Endothelial cell of umbilical vein (primary cell): Measurements from ENCODE around the gene NRXN3. TPM values are rescaled to one million over a fixed set of nuclear protein-coding genes. Genes with fewer than 3 reads are reported as not detected.

Experiments
- BruUV-seq: library from RNA; stranded (reverse); fragments of 400-500 nt; replicated peaks from 2 replicates; lab custom pipeline; 2021; lab: Mats Ljungman, UMichigan
- CTCF ChIA-PET: fragments of 300-600, 350-600 bp; sonication (Branson Sonifier 250); formaldehyde crosslinking; loops from one replicate; lab custom pipeline; 2021; ENCODE audit warnings: antibody characterized with exemption, inconsistent platforms; lab: Charles Lee
- POLR2A ChIA-PET: fragments of 300-600, 350-600 bp; sonication (Branson Sonifier 250); formaldehyde crosslinking; loops from one replicate; lab custom pipeline; 2021; ENCODE audit warnings: antibody characterized with exemption, inconsistent platforms; lab: Charles Lee
- DNase-seq: peaks from one replicate; pipeline ENCODE4 v3.0.0-alpha.2; 2011; ENCODE audit warnings: low read depth, low spot score
- FAIRE-seq: peaks from 2 replicates; lab custom pipeline; 2011; peaks lifted over from hg19 to GRCh38; lab: Jason Lieb, UNC
- H2AFZ ChIP-seq: 2 replicates; pipeline ENCODE4 v1.6.0; 2012; ENCODE audit warnings: low read depth, low read length, control low read depth, inconsistent platforms
- H3K27ac ChIP-seq: 2 replicates; pipeline ENCODE4 v1.5.1; 2011; ENCODE audit warnings: low read depth, mild to moderate bottlenecking, control low read depth, low read length, moderate library complexity; ENCODE audit not compliant: insufficient read depth
- H3K27me3 ChIP-seq, 2 experiments: 2 replicates each; pipeline versions ENCODE4 v1.6.0 to v1.6.1; 2011; ENCODE audit warnings: low read length in 2 of 2, mixed read lengths in 1 of 2; ENCODE audit not compliant: control insufficient read depth in 2 of 2, insufficient read depth in 2 of 2
- H3K36me3 ChIP-seq, 2 experiments: 2 replicates in 1 of 2; 3 replicates in 1 of 2; pipeline ENCODE4 v1.5.1; 2011; ENCODE audit warnings: low read length in 2 of 2, mild to moderate bottlenecking in 1 of 2, moderate library complexity in 1 of 2; ENCODE audit not compliant: control insufficient read depth in 2 of 2, insufficient read depth in 2 of 2; ENCODE audit errors: extremely low read depth in 1 of 2
- H3K4me1 ChIP-seq: 3 replicates; pipeline ENCODE4 v1.5.1; 2011; ENCODE audit warnings: mild to moderate bottlenecking, low read length; ENCODE audit not compliant: control insufficient read depth, insufficient read depth; ENCODE audit errors: extremely low read depth
- H3K4me2 ChIP-seq: 2 replicates; pipeline ENCODE4 v1.6.1; 2011; ENCODE audit warnings: low read length, control low read depth, mixed read lengths; ENCODE audit not compliant: insufficient read depth
- H3K4me3 ChIP-seq, 3 experiments: fragments of 200-600 bp in 1 of 3; sonication (generic), shearing (Covaris generic) in 1 of 3; replicated peaks in 1 of 3; 2 replicates each; pipeline ENCODE4 v1.5.1; 2011 to 2016; ENCODE audit warnings: control low read depth in 3 of 3, low read length in 3 of 3, mild to moderate bottlenecking in 2 of 3, inconsistent platforms in 1 of 3, low read depth in 1 of 3, moderate library complexity in 1 of 3; ENCODE audit not compliant: insufficient read depth in 1 of 3
- H3K79me2 ChIP-seq: 2 replicates; pipeline ENCODE4 v1.6.0; 2012; ENCODE audit warnings: low read length, inconsistent platforms; ENCODE audit not compliant: control insufficient read depth, insufficient read depth
- H3K9ac ChIP-seq: replicated peaks from 2 replicates; pipeline ENCODE3; 2011; ENCODE audit warnings: low read length, control low read depth; ENCODE audit not compliant: insufficient read depth; ENCODE audit errors: extremely low read depth
- H3K9me1 ChIP-seq: replicated peaks from 3 replicates; pipeline ENCODE4 v1.6.0; 2011; ENCODE audit warnings: mild to moderate bottlenecking, low read length; ENCODE audit not compliant: control insufficient read depth, insufficient read depth; ENCODE audit errors: extremely low read depth
- H3K9me3 ChIP-seq: replicated peaks from 2 replicates; pipeline ENCODE4 v1.5.1; 2012; ENCODE audit warnings: low read length, inconsistent platforms; ENCODE audit not compliant: control insufficient read depth, insufficient read depth
- H4K20me1 ChIP-seq: replicated peaks from 2 replicates; pipeline ENCODE3; 2011; ENCODE audit warnings: mild to moderate bottlenecking, low read length; ENCODE audit not compliant: control insufficient read depth, insufficient read depth; ENCODE audit errors: extremely low read depth
- EZH2 ChIP-seq: IDR thresholded peaks from 2 replicates; pipeline ENCODE4 v1.6.1; 2012; ENCODE audit warnings: borderline replicate concordance, low read depth, mild to moderate bottlenecking, moderate library complexity, low read length, inconsistent platforms; ENCODE audit not compliant: severe bottlenecking
- FOS ChIP-seq: IDR thresholded peaks from 2 replicates; pipeline ENCODE4 v1.6.1; 2011; ENCODE audit warnings: mild to moderate bottlenecking, low read length, moderate library complexity, borderline replicate concordance; ENCODE audit not compliant: insufficient read depth
- GATA2 ChIP-seq: IDR thresholded peaks from 2 replicates; pipeline ENCODE4 v1.7.0; 2011; ENCODE audit warnings: low read depth, mild to moderate bottlenecking, moderate library complexity, mixed read lengths, low read length; ENCODE audit not compliant: insufficient read length, insufficient read depth
- JUN ChIP-seq: IDR thresholded peaks from 2 replicates; pipeline ENCODE4 v1.6.1; 2011; ENCODE audit warnings: borderline replicate concordance, low read depth; ENCODE audit not compliant: insufficient read length, insufficient read depth
- MYC ChIP-seq: IDR thresholded peaks from one replicate; pipeline ENCODE4 v1.6.1; 2011; ENCODE audit warnings: mild to moderate bottlenecking, low read depth, low read length
- POLR2A ChIP-seq: IDR thresholded peaks from 2 replicates; pipeline ENCODE4 v1.6.1; 2012; ENCODE audit warnings: low read depth, mild to moderate bottlenecking, control low read depth, low read length
- POLR2AphosphoS5 ChIP-seq: IDR thresholded peaks from 2 replicates; pipeline ENCODE4 v1.6.1; 2012; ENCODE audit warnings: low read depth, mild to moderate bottlenecking, control low read depth, low read length, moderate library complexity; ENCODE audit not compliant: insufficient read depth
- dilution Hi-C: fragments of 300-500 bp; cut with MboI; formaldehyde crosslinking; loops from one replicate; pipeline ENCODE4 v1.15.0; 2019; ENCODE audit warnings: low sequenced_read_pairs; ENCODE audit not compliant: extremely low pct_ligation_motif_present
- intact Hi-C: fragments of 100-400 bp; cut with micrococcal nuclease; formaldehyde crosslinking; loops from one replicate; pipeline ENCODE4 v1.10.0; 2022
- polyA plus RNA-seq, 4 experiments: library from polyadenylated mRNA; depleted of rRNA in 3 of 4; stranded (reverse) in 3 of 4; unstranded in 1 of 4; fragments of >200 nt; gene quantifications; 2 replicates each; pipeline versions ENCODE4 v1.2.1 to v1.2.3, GENCODE V29; 2011 to 2012; ENCODE audit warnings: missing spikeins in 1 of 4
- total RNA-seq: library from RNA; stranded (reverse); gene quantifications from 2 replicates; pipeline ENCODE4 v1.2.3, GENCODE V29; 2021
- TF ChIP-seq, protein P1 (sequence below), 2 donors: IDR thresholded peaks; 1 replicate in 1 of 2; 2 replicates in 1 of 2; pipeline ENCODE4 v1.5.1; 2011; ENCODE audit warnings: low read length in 2 of 2, mild to moderate bottlenecking in 2 of 2, moderate library complexity in 2 of 2, control low read depth in 1 of 2, inconsistent platforms in 1 of 2, low read depth in 1 of 2; ENCODE audit not compliant: insufficient read depth in 1 of 2; ENCODE audit errors: extremely low read depth in 1 of 2
- TF ChIP-seq, protein P2 (sequence below): IDR thresholded peaks from 2 replicates; pipeline ENCODE4 v1.6.1; 2011; ENCODE audit not compliant: insufficient read depth, insufficient read length

Gene NRXN3
- total and polyA plus RNA-seq, 2 donors (not counting 3 experiments of a cell fraction or from before 2014, with no cell fraction given), result 0.72 to 4.2 TPM

DNA sequence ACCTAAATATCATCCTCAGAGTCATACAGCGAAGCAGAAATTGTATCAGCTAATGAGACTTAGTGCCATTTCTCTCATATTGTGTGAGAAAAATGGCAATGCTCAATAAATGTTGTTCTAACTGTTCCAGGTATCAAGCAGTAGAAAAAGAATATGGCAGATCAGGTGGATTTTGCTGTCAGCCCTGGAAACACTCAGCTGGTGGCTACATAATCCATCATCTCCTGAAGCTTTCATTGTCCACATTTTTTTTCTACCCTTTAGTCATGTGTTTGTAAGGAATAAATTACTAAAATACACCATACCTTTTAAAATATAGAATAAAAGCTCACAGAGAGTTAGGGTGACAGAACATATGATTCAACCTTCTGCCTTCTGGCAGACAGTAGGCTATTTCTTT, 1200.8 kb downstream of the NRXN3 start:
- H3K4me1 ChIP-seq, result peaks cover 6% of the 10 kb centered on the region
- no TSS peak for BruUV-seq
- no peak for DNase-seq
- H3K9me3 ChIP-seq, result no peaks in the 10 kb centered on the region
- dilution Hi-C loops (no loop called here), intact Hi-C loops (loop anchor here (10.0 kb wide), 1 partner anchor 406 kb away; no protein-coding TSS in a partner anchor)
- FAIRE-seq, result no peak
- H3K4me2 ChIP-seq, result no peak overlapping the region
- CTCF ChIA-PET, result interaction anchor here (1.8 kb wide), 1 partner anchor 8 kb away, joined by 5 read pairs; no protein-coding TSS in a partner anchor
- H3K4me3 ChIP-seq, result no peak overlapping the region
- no peaks in the 10 kb centered on the region for H3K9me1 ChIP-seq
- no peaks in the 10 kb centered on the region for H3K79me2 ChIP-seq
- no peak overlapping the region for H3K27ac ChIP-seq
- no peak overlapping the region for H3K9ac ChIP-seq
- H4K20me1 ChIP-seq, result no peaks in the 10 kb centered on the region
- POLR2A ChIA-PET, result no interaction called here
- H3K27me3 ChIP-seq, result no peaks in the 10 kb centered on the region
- H2AFZ ChIP-seq, result no peak overlapping the region
- TF ChIP-seq EZH2 (no peak), FOS (no peak), GATA2 (no peak), MYC (no peak), JUN (no peak), POLR2A (no peak), POLR2AphosphoS5 (no peak)
- TF ChIP-seq, protein P1, sequence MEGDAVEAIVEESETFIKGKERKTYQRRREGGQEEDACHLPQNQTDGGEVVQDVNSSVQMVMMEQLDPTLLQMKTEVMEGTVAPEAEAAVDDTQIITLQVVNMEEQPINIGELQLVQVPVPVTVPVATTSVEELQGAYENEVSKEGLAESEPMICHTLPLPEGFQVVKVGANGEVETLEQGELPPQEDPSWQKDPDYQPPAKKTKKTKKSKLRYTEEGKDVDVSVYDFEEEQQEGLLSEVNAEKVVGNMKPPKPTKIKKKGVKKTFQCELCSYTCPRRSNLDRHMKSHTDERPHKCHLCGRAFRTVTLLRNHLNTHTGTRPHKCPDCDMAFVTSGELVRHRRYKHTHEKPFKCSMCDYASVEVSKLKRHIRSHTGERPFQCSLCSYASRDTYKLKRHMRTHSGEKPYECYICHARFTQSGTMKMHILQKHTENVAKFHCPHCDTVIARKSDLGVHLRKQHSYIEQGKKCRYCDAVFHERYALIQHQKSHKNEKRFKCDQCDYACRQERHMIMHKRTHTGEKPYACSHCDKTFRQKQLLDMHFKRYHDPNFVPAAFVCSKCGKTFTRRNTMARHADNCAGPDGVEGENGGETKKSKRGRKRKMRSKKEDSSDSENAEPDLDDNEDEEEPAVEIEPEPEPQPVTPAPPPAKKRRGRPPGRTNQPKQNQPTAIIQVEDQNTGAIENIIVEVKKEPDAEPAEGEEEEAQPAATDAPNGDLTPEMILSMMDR (IDR thresholded peaks at IDR 0.05; ENCODE audit: extremely low read depth in 1 of 2, insufficient read depth in 1 of 2, low read depth in 1 of 2, low read length in 2 of 2), result no peak
- TF ChIP-seq, protein P2, sequence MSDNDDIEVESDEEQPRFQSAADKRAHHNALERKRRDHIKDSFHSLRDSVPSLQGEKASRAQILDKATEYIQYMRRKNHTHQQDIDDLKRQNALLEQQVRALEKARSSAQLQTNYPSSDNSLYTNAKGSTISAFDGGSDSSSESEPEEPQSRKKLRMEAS, result no peak
- no peaks in the 10 kb centered on the region for H3K36me3 ChIP-seq
